AG04450 (cell line): ENCODE data around the gene CTSA. TPM values are rescaled to one million over a fixed set of nuclear protein-coding genes. Genes with fewer than 3 reads are reported as not detected.
A peak's percentile ranks its signal among the peaks of the same experiment; 100 is the strongest.

ENCODE experiments used
- CTCF ChIA-PET: fragments of 300-600, 350-600 bp; formaldehyde crosslinking; extraction: SDS; loops from one replicate; lab custom pipeline; 2022; ENCODE audit warnings: antibody characterized with exemption, inconsistent platforms; lab: Charles Lee
- POLR2A ChIA-PET: fragments of 350-600 bp; formaldehyde crosslinking; extraction: SDS; loops from one replicate; lab custom pipeline; 2021; ENCODE audit warnings: antibody characterized with exemption, inconsistent platforms; lab: Yijun Ruan, JAX
- DNase-seq: peaks from one replicate; pipeline ENCODE4 v3.0.0-alpha.2; 2011; ENCODE audit warnings: low read depth, low spot score
- H3K27ac ChIP-seq: one replicate; pipeline ENCODE4 v1.5.1; 2012; ENCODE audit warnings: low read depth, low read length, control low read depth
- H3K27me3 ChIP-seq: one replicate; pipeline ENCODE4 v1.6.0; 2012; ENCODE audit warnings: low read length; ENCODE audit not compliant: control insufficient read depth, insufficient read depth
- H3K4me3 ChIP-seq: 2 replicates; pipeline ENCODE4 v1.5.1; 2011; ENCODE audit warnings: mild to moderate bottlenecking, low read depth, low read length, control low read depth
- H3K9me3 ChIP-seq: 2 replicates; pipeline ENCODE4 v1.5.1; 2012; ENCODE audit warnings: low read length; ENCODE audit not compliant: control insufficient read depth, insufficient read depth
- polyA plus RNA-seq: library from polyadenylated mRNA; depleted of rRNA; stranded (reverse); fragments of >200 nt; gene quantifications from 2 replicates; pipeline ENCODE4 v1.2.3, GENCODE V29; 2011
- TF ChIP-seq, protein P1 (sequence below): IDR thresholded peaks from 2 replicates; pipeline ENCODE4 v1.5.1; 2011; ENCODE audit warnings: low read depth, low read length, control low read depth, inconsistent platforms

The CTSA gene
- polyA plus RNA-seq, 1 experiment: 234 TPM

DNA sequence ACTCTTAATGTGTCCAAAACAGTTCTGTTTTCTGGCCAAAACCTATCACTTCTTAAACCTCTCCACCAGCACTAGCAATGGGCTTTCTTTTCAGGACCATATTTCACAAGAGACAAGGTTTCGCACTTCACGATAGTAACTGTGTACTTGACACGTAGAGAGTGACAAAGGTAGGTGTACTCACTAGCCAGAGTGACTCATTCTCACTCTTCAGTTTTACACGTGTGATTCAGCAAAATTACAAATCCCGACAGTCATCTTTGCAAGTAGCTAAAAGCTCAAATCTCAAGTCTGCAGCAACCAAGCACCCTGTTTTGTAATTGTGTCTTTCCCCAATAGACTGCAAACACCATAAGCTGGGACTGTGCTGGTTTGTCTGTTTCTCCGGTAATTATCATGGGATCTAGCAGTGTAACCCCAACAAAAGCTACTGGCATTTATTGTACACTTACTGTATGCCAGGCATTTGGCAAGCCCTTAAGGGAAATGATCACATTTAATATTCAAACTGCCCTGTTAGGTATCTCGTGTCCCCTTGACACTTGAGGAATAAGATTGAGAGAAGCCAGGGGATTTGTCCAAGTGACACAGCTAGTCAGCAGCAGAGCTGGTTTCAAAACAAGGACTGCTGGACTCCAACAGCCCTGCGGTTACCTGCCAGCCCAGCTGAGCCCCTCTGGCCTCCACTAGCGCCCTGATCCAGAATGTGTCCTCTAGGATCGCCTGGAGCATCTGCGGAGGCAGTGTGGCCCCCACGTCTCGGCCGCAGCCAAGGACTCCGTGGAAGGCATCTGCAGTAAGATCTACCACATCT lies 53.2 kb downstream of the CTSA start:
- TF ChIP-seq, protein P1, sequence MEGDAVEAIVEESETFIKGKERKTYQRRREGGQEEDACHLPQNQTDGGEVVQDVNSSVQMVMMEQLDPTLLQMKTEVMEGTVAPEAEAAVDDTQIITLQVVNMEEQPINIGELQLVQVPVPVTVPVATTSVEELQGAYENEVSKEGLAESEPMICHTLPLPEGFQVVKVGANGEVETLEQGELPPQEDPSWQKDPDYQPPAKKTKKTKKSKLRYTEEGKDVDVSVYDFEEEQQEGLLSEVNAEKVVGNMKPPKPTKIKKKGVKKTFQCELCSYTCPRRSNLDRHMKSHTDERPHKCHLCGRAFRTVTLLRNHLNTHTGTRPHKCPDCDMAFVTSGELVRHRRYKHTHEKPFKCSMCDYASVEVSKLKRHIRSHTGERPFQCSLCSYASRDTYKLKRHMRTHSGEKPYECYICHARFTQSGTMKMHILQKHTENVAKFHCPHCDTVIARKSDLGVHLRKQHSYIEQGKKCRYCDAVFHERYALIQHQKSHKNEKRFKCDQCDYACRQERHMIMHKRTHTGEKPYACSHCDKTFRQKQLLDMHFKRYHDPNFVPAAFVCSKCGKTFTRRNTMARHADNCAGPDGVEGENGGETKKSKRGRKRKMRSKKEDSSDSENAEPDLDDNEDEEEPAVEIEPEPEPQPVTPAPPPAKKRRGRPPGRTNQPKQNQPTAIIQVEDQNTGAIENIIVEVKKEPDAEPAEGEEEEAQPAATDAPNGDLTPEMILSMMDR: no peak
- no peaks in the 10 kb centered on the region for H3K27me3 ChIP-seq
- no peaks in the 10 kb centered on the region; the same call in 1 of the 2 replicates for H3K9me3 ChIP-seq
- no peak for DNase-seq
- no peak overlapping the region for H3K4me3 ChIP-seq
- ChIA-PET CTCF (interaction anchor here (0.5 to 2.7 kb wide), 4 partner anchors 13 to 145 kb away, joined by 3 to 9 read pairs (median 4); no protein-coding TSS in a partner anchor), POLR2A (interaction anchor here (1.6 kb wide), 1 partner anchor 10 kb away, joined by 10 read pairs; the partner anchor contains the start of gene PCIF1)
- H3K27ac ChIP-seq: no peak overlapping the region

GRCh38 chr20:45944965-45945677 lies 54.0 kb downstream of the CTSA start:
- no peak for DNase-seq
- TF ChIP-seq, protein P1: no peak
- Histone ChIP-seq H3K4me3 (no peak overlapping the region), H3K27ac (no peak overlapping the region), H3K9me3 (no peaks in the 10 kb centered on the region; the same call in 1 of the 2 replicates), H3K27me3 (no peaks in the 10 kb centered on the region)
- POLR2A ChIA-PET: interaction anchor here (1.6 kb wide), 1 partner anchor 11 kb away, joined by 10 read pairs; the partner anchor contains the start of gene PCIF1
- CTCF ChIA-PET: interaction anchor here (2.7 kb wide), 1 partner anchor 24 kb away, joined by 9 read pairs; no protein-coding TSS in a partner anchor

- no peak for DNase-seq
- ChIA-PET CTCF (interaction anchor here (2.7 kb wide), 1 partner anchor 24 kb away, joined by 9 read pairs; no protein-coding TSS in a partner anchor), POLR2A (interaction anchor here (5.6 kb wide), 1 partner anchor 10 kb away, joined by 43 read pairs; the partner anchor contains the start of gene PCIF1)
- Histone ChIP-seq H3K9me3 (no peaks in the 10 kb centered on the region; the same call in 1 of the 2 replicates), H3K27ac (no peak overlapping the region), H3K27me3 (no peaks in the 10 kb centered on the region), H3K4me3 (no peak overlapping the region)
- TF ChIP-seq, protein P1: no peak
Measured at GRCh38 chr20:45945678-45946148, 54.6 kb downstream of the CTSA start.

GRCh38 chr20:45946149-45946970 lies 55.2 kb downstream of the CTSA start:
- Histone ChIP-seq H3K27me3 (no peaks in the 10 kb centered on the region), H3K4me3 (no peak overlapping the region), H3K9me3 (no peaks in the 10 kb centered on the region; the same call in 1 of the 2 replicates), H3K27ac (peak overlapping the region; percentile 2)
- ChIA-PET CTCF (interaction anchor here (1.0 to 2.7 kb wide), 2 partner anchors 23 to 148 kb away, joined by 3 to 9 read pairs; no protein-coding TSS in a partner anchor), POLR2A (interaction anchor here (5.6 kb wide), 1 partner anchor 10 kb away, joined by 43 read pairs; the partner anchor contains the start of gene PCIF1)
- TF ChIP-seq, protein P1: no peak
- DNase-seq: no peak
